ENCODE data around the gene IER3IP1. TPM values are rescaled to one million over a fixed set of nuclear protein-coding genes. Genes with fewer than 3 reads are reported as not detected.

IER3IP1 gene
- total RNA-seq, 1 experiment from 2014 or later: 7.6 TPM

DNA sequence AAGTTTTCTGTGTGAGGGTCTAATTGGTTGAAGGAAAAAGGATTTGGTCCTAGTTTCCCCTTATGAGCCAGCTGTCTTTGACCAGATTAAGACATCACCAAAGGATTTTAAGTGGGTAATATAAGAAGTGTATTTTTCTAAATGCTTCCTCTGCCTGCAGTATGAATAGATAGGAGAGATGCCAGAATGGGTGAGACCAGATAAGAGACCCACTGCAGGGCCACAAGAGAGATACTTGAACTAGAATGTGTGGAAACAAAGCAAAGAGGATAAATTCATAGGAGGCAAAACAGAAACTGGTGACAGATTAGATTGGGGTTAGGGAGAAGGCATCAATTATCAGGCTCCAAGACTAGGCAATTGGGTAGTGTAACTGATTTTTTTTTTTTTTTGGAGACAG is 24.7 kb downstream of the IER3IP1 start:
- Histone ChIP-seq H2AFZ (ENCODE audit: low read length) (no peak overlapping the region), H2BK12ac (ENCODE audit: insufficient read length, low read depth, low read length) (no peak overlapping the region), H2AK5ac (ENCODE audit: insufficient read length, low read length) (no peak overlapping the region), H3K79me1 (ENCODE audit: insufficient read depth, low read depth, low read length, poor library complexity, severe bottlenecking) (peaks cover 3% of the 10 kb centered on the region), H3K4ac (ENCODE audit: low read depth, low read length) (no peak overlapping the region), H3K9me3 (ENCODE audit: control insufficient read depth, low read depth, low read length) (no peaks in the 10 kb centered on the region), H3K9ac (ENCODE audit: extremely low read depth, insufficient read length, low read length) (no peak overlapping the region), H4K5ac (ENCODE audit: insufficient read length, low read depth, low read length) (no peak overlapping the region), H2BK15ac (ENCODE audit: low read depth, low read length) (no peak overlapping the region), H3K27me3 (ENCODE audit: insufficient read depth, low read length) (no peaks in the 10 kb centered on the region), H3K18ac (ENCODE audit: insufficient read length, low read depth, low read length) (no peak overlapping the region), H4K20me1 (ENCODE audit: control insufficient read depth, insufficient read depth, insufficient read length) (peaks cover 2% of the 10 kb centered on the region), H4K8ac (replicated peaks; ENCODE audit: insufficient read length, low read depth, low read length) (peak overlapping the region; percentile 5), H2BK5ac (ENCODE audit: insufficient read length, low read length) (no peak overlapping the region), H4K91ac (ENCODE audit: insufficient read length, low read depth, low read length) (no peak overlapping the region), H2BK20ac (ENCODE audit: low read depth, low read length, poor library complexity, severe bottlenecking) (no peak overlapping the region), H3K79me2 (ENCODE audit: insufficient read depth, low read length) (peaks cover 8% of the 10 kb centered on the region; the same call in 1 of the 2 replicates), H3K23me2 (ENCODE audit: insufficient read length, low read depth, low read length, poor library complexity, severe bottlenecking) (peaks cover 15% of the 10 kb centered on the region), H3K56ac (ENCODE audit: insufficient read length, low read depth, low read length) (no peak overlapping the region), H3K23ac (ENCODE audit: insufficient read length, low read depth, low read length) (no peak overlapping the region), H3K4me2 (ENCODE audit: insufficient read depth, insufficient read length, low read length) (peak overlapping the region; percentile 96), H3T11ph (ENCODE audit: low read length) (no peak overlapping the region), H3K4me1 (ENCODE audit: insufficient read depth, low read length) (peaks cover 2% of the 10 kb centered on the region; the same call in 1 of the 2 replicates), H3K27ac (ENCODE audit: insufficient read length, low read depth, low read length) (no peak overlapping the region), H2BK120ac (ENCODE audit: low read depth, low read length, poor library complexity, severe bottlenecking) (no peak overlapping the region), H3K14ac (ENCODE audit: insufficient read depth, low read length) (no peak overlapping the region)
- Mint-ChIP-seq H3K9me3 (no peaks in the 10 kb centered on the region), H3K4me1 (peaks cover 20 to 22% of the 10 kb centered on the region in 2 experiments), H3K27me3 (ENCODE audit: low read depth) (peaks cover 1% of the 10 kb centered on the region), H3K4me3 (peak overlapping the region; percentile 85 to 95), H3K36me3 (ENCODE audit: insufficient read depth in 1 of 3, low read depth in 3 of 3) (peaks cover 0 to 25% (median 7%) of the 10 kb centered on the region in 3 experiments; a peak in 4 of 7 replicates), H3K27ac (no peak overlapping the region)
- TF ChIP-seq CTCF (conservative IDR thresholded peaks at IDR 0.05): no peak
- DNase-seq: no peak
